HG02642 (cell line): Measurements from ENCODE around the gene STK35.

ENCODE experiments used
- ATAC-seq: cut with Tn5 transposase; IDR thresholded peaks from one replicate; pipeline ENCODE4 v1.9.1; 2021; ENCODE audit warnings: mild to moderate bottlenecking; ENCODE audit not compliant: unreplicated experiment, poor library complexity

STK35 gene

GRCh38 chr20:2101057-2101864, at the start of gene STK35:
STK35 (plus strand) TSS chr20:2101827; CDS start chr20:2101882, 55 bp downstream.
- peak; percentile 52 for ATAC-seq

DNA sequence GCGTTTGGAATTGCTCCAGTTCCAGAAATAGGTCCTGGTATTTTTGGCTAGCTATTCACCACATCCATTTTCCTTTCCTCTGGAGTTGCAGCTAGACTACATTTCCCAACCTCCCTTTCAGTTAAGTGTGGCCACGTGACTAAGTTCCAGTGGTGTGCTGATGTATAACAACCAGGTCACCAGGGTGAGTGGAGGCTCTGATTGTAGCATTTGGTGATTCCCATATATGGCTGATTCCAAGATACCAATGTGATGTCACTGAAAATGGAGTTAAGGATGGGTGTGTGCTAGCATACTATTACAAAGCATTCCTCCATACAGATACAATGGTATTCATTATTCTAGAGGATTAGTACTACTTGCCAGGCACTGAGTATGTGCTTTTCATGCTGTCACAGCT, 49.7 kb upstream of the STK35 start:
- no peak for ATAC-seq

DNA sequence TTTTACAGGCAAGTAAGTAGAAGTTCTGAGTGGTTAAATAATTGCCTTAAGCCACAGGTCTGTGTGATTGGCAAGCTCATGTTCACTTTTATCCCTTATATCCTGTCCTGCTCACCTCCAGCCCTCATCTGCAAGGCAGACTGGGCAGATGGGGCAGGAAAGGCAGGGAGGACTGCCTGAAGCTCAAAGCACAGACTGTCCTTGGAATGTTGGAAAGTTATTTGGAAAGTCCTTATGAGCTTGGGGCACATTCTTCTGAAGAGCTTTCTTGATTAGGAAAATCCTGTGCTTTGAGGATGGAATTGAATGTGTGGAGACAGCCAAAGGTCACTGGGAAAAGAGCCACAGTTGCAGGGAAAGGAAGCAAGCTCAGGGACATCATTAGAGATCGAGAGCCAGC, 48.9 kb upstream of the STK35 start:
- no peak for ATAC-seq

DNA sequence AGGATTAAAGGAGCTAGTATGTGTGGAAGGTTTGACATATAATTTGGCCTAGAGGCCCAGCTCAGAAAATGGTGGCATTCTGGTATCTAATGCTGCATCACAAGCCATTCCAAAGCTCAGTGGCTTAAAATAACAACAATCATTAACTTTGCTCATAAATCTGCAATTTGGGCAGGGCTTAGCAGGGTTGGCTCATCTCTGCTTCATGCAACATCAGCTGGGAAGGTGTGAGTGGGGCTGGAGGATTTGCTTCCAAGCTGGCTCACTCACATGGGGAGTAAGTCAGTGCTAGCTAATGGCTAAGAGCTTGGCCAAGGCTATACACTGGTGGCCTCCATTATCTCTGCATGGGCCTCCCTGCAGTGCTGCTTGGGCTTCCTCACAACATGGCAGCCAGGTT, 48.0 kb upstream of the STK35 start:
- ATAC-seq = no peak

- ATAC-seq = no peak
Measured at GRCh38 chr20:2054911-2055310, 46.7 kb upstream of the STK35 start.

- no peak for ATAC-seq
Measured at GRCh38 chr20:2059411-2059810, 42.2 kb upstream of the STK35 start.

DNA sequence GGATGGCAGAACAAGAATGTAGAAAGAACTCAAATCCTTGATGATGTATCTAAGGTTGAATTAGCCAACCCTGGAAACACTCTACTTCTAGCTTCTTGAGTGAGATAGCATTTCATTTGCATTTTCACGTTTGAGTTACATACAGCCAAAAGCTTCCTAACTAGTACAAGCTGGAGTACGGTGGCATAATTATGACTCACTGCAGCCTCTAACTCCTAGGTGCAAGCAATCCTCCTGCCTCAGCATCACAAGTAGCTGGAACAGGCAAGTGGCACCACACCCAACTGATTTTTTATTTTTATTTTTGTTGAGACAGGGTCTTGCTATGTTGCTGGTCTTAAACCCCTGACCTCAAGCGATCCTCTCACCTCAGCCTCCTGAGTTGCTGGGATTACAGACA, 36.5 kb upstream of the STK35 start:
- no peak for ATAC-seq

GRCh38 chr20:2066461-2067122, 35.0 kb upstream of the STK35 start:
- ATAC-seq = no peak

DNA sequence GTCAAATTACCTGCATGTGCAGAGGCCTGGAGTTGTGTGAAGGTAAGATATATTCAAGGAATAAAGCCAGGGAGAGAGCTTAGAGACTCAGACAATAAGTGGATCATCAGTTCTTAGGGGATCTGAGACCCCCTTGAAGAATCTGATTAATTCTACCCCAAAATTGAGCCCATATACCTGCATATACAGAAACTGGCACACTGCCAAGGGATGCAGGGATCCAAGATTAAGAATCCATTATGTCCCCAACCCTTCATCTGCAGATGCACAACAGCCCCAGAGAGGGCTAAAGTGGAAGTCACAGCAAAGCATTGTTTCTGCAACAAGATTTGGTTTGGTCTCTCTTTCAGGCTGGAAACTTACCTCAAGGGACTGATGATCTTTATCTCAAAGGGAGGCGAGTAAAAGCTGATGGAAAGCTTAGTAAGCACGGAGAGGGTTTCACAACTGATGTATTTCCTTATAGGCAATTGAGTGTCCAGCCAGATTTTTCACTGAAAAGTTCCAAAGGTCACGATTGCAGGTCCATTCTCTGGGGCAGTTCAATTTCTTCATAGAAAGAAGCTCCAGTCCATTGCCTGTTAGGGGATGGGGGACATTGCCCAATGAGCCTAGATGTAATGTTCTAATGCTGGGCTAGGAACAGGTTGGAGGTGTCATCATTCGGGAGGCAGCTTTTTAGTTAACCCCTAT, 20.9 kb upstream of the STK35 start:
- no peak for ATAC-seq

DNA sequence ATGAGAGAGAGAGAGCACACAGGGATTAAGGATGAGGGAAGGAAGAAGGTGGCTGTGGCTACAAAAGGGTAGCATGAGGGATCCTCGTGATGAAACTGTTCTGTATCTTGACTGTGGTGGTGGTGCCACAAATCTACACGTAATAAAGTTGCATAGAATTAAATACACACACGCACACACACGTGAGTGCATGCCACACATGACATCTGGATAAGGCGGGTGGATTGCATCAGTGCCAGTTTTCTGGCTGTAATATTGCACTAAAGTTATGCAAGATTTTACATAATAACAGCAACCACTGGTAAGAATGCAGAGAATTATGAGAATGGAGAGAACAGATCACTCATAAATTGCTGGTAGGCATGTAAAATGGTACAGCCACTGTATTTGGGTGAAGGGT, 16.9 kb upstream of the STK35 start:
- no peak for ATAC-seq

- no peak for ATAC-seq
Measured at GRCh38 chr20:2086177-2086979, 15.2 kb upstream of the STK35 start.

GRCh38 chr20:2086980-2087377, 14.6 kb upstream of the STK35 start:
- ATAC-seq = no peak

- ATAC-seq = no peak
Measured at GRCh38 chr20:2088891-2089290, 12.7 kb upstream of the STK35 start.

DNA sequence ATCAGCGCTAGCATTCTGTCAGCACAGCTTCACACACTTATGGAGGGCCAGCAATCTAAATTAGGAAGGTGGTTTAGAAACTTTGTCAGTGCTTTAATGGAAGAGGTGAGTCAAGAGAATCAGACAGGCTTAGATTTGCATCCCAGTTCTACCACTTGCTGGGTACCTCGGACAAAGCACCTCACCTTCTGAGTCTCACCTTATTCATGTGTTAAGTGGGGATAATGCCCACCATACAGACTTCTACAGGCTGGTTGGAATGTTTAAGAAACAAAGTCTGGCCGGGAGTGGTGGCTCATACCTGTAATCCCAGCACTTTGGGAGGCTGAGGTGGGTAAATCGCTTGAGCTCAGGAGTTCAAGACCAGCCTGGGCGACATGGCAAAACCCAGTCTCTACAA, 12.2 kb upstream of the STK35 start:
- no peak for ATAC-seq

DNA sequence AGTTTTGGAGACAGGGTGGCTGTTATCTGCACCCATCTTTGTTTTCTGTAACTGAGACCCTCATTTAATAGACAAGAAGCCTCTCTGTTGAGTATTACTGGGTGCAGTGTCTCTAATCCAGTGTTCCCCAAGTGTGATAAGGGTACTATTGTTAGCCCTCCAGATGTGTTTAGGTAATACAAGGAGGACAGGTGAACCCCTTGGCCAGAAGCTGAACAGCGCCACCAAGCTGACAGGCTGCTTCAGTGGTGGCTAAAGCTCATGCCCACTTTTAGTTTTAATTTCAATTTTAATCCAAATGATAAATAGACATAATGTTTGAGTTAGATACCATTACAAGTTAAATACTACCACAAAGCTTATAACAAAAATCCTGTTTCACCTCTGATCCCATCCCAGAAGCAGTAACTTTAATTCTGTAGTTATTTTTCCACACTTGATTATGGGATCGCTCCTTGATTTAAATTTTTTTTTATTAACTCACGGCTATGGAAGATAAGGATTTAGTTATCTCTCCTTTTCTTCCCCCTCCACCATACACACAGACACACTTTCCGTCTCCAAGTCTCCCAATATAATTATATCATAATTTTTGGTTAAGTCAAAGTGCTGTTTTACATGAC, 8.4 kb upstream of the STK35 start:
- ATAC-seq = no peak

GRCh38 chr20:2093883-2094282, 7.7 kb upstream of the STK35 start:
- no peak for ATAC-seq

DNA sequence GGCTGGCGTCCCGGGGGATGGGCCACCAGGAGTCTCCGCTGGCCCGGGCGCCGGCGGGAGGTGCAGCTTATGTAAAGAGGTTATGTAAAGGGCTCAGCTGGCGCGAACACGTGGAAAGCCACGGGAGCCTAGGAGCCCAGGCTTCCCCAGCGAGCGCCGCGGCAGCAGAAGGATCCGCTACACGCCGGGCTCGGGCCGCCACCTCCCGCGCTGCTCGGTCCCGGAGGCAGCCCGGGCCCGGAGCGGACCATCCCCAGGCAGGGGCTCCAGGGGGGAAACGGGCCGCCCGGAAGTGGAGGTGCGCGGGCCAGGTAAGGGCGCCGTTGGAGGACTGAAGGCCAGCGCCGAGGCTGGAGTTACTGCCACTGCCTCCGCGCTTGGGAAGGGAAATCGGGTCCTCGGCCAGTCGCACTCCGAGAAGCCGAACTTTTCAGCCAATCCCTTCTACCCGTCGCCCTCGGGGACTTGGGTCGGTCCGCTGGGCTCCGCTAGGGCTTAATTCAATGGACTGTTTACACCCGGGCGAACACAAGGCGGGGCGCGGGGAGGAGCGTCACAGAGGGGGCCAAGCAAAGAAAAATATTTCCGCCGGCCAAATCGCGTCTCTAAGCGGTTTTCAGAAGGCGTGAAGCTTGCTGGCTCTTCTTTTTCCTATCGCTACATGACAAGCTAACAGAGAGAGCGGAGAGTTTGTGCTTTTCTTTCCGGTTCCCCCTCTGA, 398 bp downstream of the STK35 start:
- ATAC-seq = peak; percentile 81

GRCh38 chr20:2102585-2103460, 1.2 kb downstream of the STK35 start:
- peak; percentile 69 for ATAC-seq
